Body of pancreas (tissue), 4 donors: ENCODE results near the gene CLINT1. TPM values are rescaled to one million over a fixed set of nuclear protein-coding genes. Genes with fewer than 3 reads are reported as not detected.

Experiments used
- ATAC-seq: fragments of 150-250 bp; one replicate; pipeline ENCODE4 v1.9.1; 2016
- DNase-seq, 4 donors: peaks; one replicate each; pipeline ENCODE4 v3.0.0-alpha.2; 2019
- H3K27ac ChIP-seq, 4 donors: fragments of 200-600 bp; sonication (generic); 1 replicate in 3 of 4; 2 replicates in 1 of 4; pipeline versions ENCODE4 v1.5.1 to v1.6.1; 2016 to 2019; ENCODE audit warnings: mild to moderate bottlenecking in 1 of 4, mixed read lengths in 1 of 4, moderate library complexity in 1 of 4
- H3K27me3 ChIP-seq, 2 donors: fragments of 200-600 bp; sonication (generic); one replicate each; pipeline ENCODE4 v1.6.0; 2016; ENCODE audit warnings: mild to moderate bottlenecking in 1 of 2
- H3K36me3 ChIP-seq, 2 donors: fragments of 200-600 bp; sonication (generic); replicated peaks in 1 of 2; 2 replicates each; pipeline ENCODE4 v1.5.1; 2016; ENCODE audit warnings: low read depth in 2 of 2; ENCODE audit not compliant: insufficient read depth in 1 of 2
- H3K4me1 ChIP-seq: fragments of 200-600 bp; sonication (generic); one replicate; pipeline ENCODE4 v1.6.0; 2016
- H3K4me3 ChIP-seq, 2 donors: fragments of 200-600 bp; sonication (generic); 1 replicate in 1 of 2; 2 replicates in 1 of 2; pipeline ENCODE4 v1.5.1; 2016 to 2019
- H3K9me3 ChIP-seq, 3 donors: fragments of 200-600 bp; sonication (generic); 1 replicate in 2 of 3; 2 replicates in 1 of 3; pipeline ENCODE4 v1.5.1; 2016
- POLR2A ChIP-seq, 3 donors: fragments of 450-650 bp; IDR thresholded peaks; one replicate each; pipeline ENCODE4 v1.6.1; 2016; ENCODE audit warnings: antibody characterized with exemption in 3 of 3, mild to moderate bottlenecking in 2 of 3
- WGBS, 2 donors: methylation state at CpG; one replicate each; pipeline ENCODE4 v1.1.5; 2017; 5-methylcytosine and 5-hydroxymethylcytosine counted together
- intact Hi-C: fragments of 100-400 bp; cut with DNase I; formaldehyde crosslinking; loops from one replicate; pipeline ENCODE4 v1.15.1; 2023
- total RNA-seq, 2 donors: library from RNA; depleted of rRNA; stranded (reverse); fragments of >200 nt; gene quantifications; one replicate each; pipeline ENCODE4 v1.1.0, GENCODE V29; 2016
- TF ChIP-seq, protein P1 (sequence below), 7 experiments: fragments of 450-650 bp in 4 of 7; fragments of 200-600 bp in 3 of 7; sonication (generic) in 3 of 7; IDR thresholded peaks; one replicate each; pipeline ENCODE4 v1.5.1; 2016 to 2019; ENCODE audit warnings: antibody characterized with exemption in 7 of 7

CLINT1 gene
- total RNA-seq, result 10 to 100 TPM; 59.0 to 75.8 TPM

- intact Hi-C loops, result loop anchor here (10.0 kb wide), 1 partner anchor 66 kb away; no protein-coding TSS in a partner anchor
- no peaks in the 10 kb centered on the region for H3K27me3 ChIP-seq
- H3K27ac ChIP-seq, result peak within 1 kb of the TSS; percentile 85 to 91 (median 88)
- no peaks in the 10 kb centered on the region for H3K9me3 ChIP-seq
- 0 to 1% methylated on average over 14 to 59 of the region's 59 CpGs for WGBS, 2 donors
- H3K4me3 ChIP-seq, result peak within 1 kb of the TSS; percentile 65 to 82
- peaks cover 35% of the 10 kb centered on the region for H3K4me1 ChIP-seq
- ATAC-seq (peak; percentile 96), DNase-seq (peak; percentile 89 to 93 (median 92))
- no peaks in the 10 kb centered on the region for H3K36me3 ChIP-seq
- TF ChIP-seq, protein P1, sequence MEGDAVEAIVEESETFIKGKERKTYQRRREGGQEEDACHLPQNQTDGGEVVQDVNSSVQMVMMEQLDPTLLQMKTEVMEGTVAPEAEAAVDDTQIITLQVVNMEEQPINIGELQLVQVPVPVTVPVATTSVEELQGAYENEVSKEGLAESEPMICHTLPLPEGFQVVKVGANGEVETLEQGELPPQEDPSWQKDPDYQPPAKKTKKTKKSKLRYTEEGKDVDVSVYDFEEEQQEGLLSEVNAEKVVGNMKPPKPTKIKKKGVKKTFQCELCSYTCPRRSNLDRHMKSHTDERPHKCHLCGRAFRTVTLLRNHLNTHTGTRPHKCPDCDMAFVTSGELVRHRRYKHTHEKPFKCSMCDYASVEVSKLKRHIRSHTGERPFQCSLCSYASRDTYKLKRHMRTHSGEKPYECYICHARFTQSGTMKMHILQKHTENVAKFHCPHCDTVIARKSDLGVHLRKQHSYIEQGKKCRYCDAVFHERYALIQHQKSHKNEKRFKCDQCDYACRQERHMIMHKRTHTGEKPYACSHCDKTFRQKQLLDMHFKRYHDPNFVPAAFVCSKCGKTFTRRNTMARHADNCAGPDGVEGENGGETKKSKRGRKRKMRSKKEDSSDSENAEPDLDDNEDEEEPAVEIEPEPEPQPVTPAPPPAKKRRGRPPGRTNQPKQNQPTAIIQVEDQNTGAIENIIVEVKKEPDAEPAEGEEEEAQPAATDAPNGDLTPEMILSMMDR (IDR thresholded peaks at IDR 0.05), result peak in 2 of 7 experiments; percentile 13 to 20
- peak; percentile 53 to 83 (median 77) for TF ChIP-seq POLR2A (IDR thresholded peaks at IDR 0.05)
These were observed at the start of gene CLINT1 for GRCh38 chr5:157858527-157859226. Gene CLINT1, minus strand, starts transcription at chr5:157859145. Its CDS starts 175 bp downstream, at chr5:157858970.

DNA sequence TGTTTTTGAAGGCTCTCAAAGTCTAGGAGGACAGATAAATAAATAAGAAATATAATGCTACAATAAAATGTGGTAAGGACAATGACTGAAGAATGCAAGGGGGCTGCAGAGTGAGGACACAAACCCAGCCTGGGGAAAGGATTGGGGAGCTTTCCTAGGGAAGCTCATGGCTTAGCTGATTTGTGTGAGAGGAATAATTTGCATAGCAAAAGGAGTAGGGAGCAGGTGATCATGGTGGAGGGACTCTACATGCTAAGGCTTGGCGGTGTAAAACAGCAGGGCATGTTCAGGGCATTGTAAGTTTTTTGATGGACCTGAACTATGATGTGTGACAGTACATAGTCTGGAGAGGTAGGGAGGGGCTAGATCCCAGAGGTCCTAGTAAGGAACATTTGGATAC is 49.5 kb upstream of the CLINT1 start:
- Histone ChIP-seq H3K27ac (no peak overlapping the region), H3K9me3 (no peaks in the 10 kb centered on the region), H3K4me1 (peaks cover 8% of the 10 kb centered on the region), H3K27me3 (no peaks in the 10 kb centered on the region), H3K36me3 (no peaks in the 10 kb centered on the region), H3K4me3 (no peak overlapping the region)
- DNase-seq, result no peak
- intact Hi-C loops, result no loop called here
- WGBS, 2 donors, result 89 to 94% methylated on average over 1 of the region's 1 CpG
- no peak for ATAC-seq
- no peak for TF ChIP-seq POLR2A (IDR thresholded peaks at IDR 0.05)
- TF ChIP-seq, protein P1 (IDR thresholded peaks at IDR 0.05), result no peak

GRCh38 chr5:157907479-157907878 is 48.5 kb upstream of the CLINT1 start:
- ATAC-seq (no peak), DNase-seq (no peak)
- no peaks in the 10 kb centered on the region for H3K36me3 ChIP-seq
- no peak overlapping the region for H3K4me3 ChIP-seq
- 79 to 85% methylated on average over 3 of the region's 3 CpGs for WGBS, 2 donors
- no peaks in the 10 kb centered on the region for H3K4me1 ChIP-seq
- no peak overlapping the region for H3K27ac ChIP-seq
- no peaks in the 10 kb centered on the region for H3K9me3 ChIP-seq
- no peaks in the 10 kb centered on the region for H3K27me3 ChIP-seq
- no peak for TF ChIP-seq POLR2A (IDR thresholded peaks at IDR 0.05)
- TF ChIP-seq, protein P1 (IDR thresholded peaks at IDR 0.05), result no peak
- intact Hi-C loops, result no loop called here

GRCh38 chr5:157903117-157903450 is 44.1 kb upstream of the CLINT1 start:
- intact Hi-C loops, result no loop called here
- no peak for ATAC-seq
- 57 to 59% methylated on average over 2 of the region's 2 CpGs for WGBS, 2 donors

More at GRCh38 chr5:157903117-157903450, 44.1 kb upstream of the CLINT1 start:
- Histone ChIP-seq H3K4me1 (peaks cover 4% of the 10 kb centered on the region), H3K4me3 (no peak overlapping the region), H3K36me3 (no peaks in the 10 kb centered on the region), H3K9me3 (no peaks in the 10 kb centered on the region), H3K27me3 (no peaks in the 10 kb centered on the region), H3K27ac (no peak overlapping the region)
- no peak for DNase-seq
- TF ChIP-seq, protein P1 (IDR thresholded peaks at IDR 0.05), result no peak
